ENCODE results near the gene GNG11.

The GNG11 gene

GRCh38 chr7:93964813-93965212 is 43.3 kb downstream of the GNG11 start:
- Histone ChIP-seq H3K27me3 (ENCODE audit: control insufficient read depth in 1 of 2, insufficient read depth in 2 of 2, low read length in 2 of 2) (no peaks in the 10 kb centered on the region), H3K9me3 (ENCODE audit: control insufficient read depth in 1 of 2, low read length in 2 of 2) (no peaks in the 10 kb centered on the region), H3K36me3 (ENCODE audit: control insufficient read depth in 1 of 2, insufficient read depth in 2 of 2, low read length in 2 of 2) (no peaks in the 10 kb centered on the region), H3K27ac (ENCODE audit: low read depth, low read length) (no peak overlapping the region), H3K9ac (ENCODE audit: low read depth in 1 of 2, low read length in 2 of 2) (no peak overlapping the region), H3K4me1 (ENCODE audit: control insufficient read depth in 1 of 2, insufficient read depth in 2 of 2, low read length in 2 of 2) (no peaks in the 10 kb centered on the region), H3K4me3 (ENCODE audit: low read depth in 1 of 2, low read length in 2 of 2) (no peak overlapping the region)

GRCh38 chr7:93968911-93969620 is 47.5 kb downstream of the GNG11 start:
- H3K36me3 ChIP-seq (ENCODE audit: control insufficient read depth in 1 of 2, insufficient read depth in 2 of 2, low read length in 2 of 2), result no peaks in the 10 kb centered on the region
- no peaks in the 10 kb centered on the region for H3K27me3 ChIP-seq (ENCODE audit: control insufficient read depth in 1 of 2, insufficient read depth in 2 of 2, low read length in 2 of 2)
- no peaks in the 10 kb centered on the region for H3K4me1 ChIP-seq (ENCODE audit: control insufficient read depth in 1 of 2, insufficient read depth in 2 of 2, low read length in 2 of 2)
- no peak overlapping the region for H3K4me3 ChIP-seq (ENCODE audit: low read depth in 1 of 2, low read length in 2 of 2)
- H3K9me3 ChIP-seq (ENCODE audit: control insufficient read depth in 1 of 2, low read length in 2 of 2), result no peaks in the 10 kb centered on the region
- H3K9ac ChIP-seq (ENCODE audit: low read depth in 1 of 2, low read length in 2 of 2), result no peak overlapping the region
- H3K27ac ChIP-seq (ENCODE audit: low read depth, low read length), result no peak overlapping the region

DNA sequence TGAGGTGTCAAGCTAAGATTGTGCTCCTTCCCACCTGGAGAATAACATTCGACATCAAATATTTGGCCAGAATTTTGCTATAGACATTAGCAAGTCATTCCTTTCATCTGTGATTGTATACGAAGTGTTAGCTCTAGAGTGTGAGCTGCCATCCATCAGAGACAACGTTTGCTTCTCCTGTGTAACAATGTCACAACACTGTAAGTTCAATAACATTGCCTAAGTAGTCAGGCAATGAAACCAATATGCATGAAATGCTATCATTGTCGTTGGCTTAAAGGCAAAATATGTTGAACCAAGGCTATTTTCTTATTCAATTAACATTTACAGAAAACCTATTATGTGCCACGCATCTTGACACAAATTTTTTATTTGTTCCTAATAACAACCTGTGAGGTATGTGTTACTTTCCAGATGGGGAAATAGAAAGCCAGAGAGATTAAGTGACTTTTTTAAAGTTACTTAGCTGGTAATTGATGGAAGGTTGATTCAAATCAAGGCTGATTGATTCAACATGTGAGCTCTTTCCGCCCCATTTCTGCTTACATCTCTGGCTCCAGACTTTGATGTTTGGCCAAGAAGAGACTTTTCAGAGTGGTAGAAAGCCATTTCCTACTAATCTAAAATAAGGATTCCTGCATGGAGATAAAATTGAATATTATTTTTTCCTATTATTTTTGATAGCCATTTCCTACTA is 50.6 kb downstream of the GNG11 start:
- Histone ChIP-seq H3K9ac (ENCODE audit: low read depth in 1 of 2, low read length in 2 of 2) (no peak overlapping the region), H3K36me3 (ENCODE audit: control insufficient read depth in 1 of 2, insufficient read depth in 2 of 2, low read length in 2 of 2) (no peaks in the 10 kb centered on the region), H3K4me3 (ENCODE audit: low read depth in 1 of 2, low read length in 2 of 2) (no peak overlapping the region), H3K4me1 (ENCODE audit: control insufficient read depth in 1 of 2, insufficient read depth in 2 of 2, low read length in 2 of 2) (no peaks in the 10 kb centered on the region), H3K9me3 (ENCODE audit: control insufficient read depth in 1 of 2, low read length in 2 of 2) (no peaks in the 10 kb centered on the region), H3K27me3 (ENCODE audit: control insufficient read depth in 1 of 2, insufficient read depth in 2 of 2, low read length in 2 of 2) (no peaks in the 10 kb centered on the region), H3K27ac (ENCODE audit: low read depth, low read length) (no peak overlapping the region)

- Histone ChIP-seq H3K9me3 (ENCODE audit: control insufficient read depth in 1 of 2, low read length in 2 of 2) (no peaks in the 10 kb centered on the region), H3K36me3 (ENCODE audit: control insufficient read depth in 1 of 2, insufficient read depth in 2 of 2, low read length in 2 of 2) (no peaks in the 10 kb centered on the region), H3K27me3 (ENCODE audit: control insufficient read depth in 1 of 2, insufficient read depth in 2 of 2, low read length in 2 of 2) (no peaks in the 10 kb centered on the region), H3K4me1 (ENCODE audit: control insufficient read depth in 1 of 2, insufficient read depth in 2 of 2, low read length in 2 of 2) (no peaks in the 10 kb centered on the region), H3K4me3 (ENCODE audit: low read depth in 1 of 2, low read length in 2 of 2) (no peak overlapping the region), H3K27ac (ENCODE audit: low read depth, low read length) (no peak overlapping the region), H3K9ac (ENCODE audit: low read depth in 1 of 2, low read length in 2 of 2) (no peak overlapping the region)
Observed at GRCh38 chr7:93973134-93973533, 51.6 kb downstream of the GNG11 start.

- Histone ChIP-seq H3K27me3 (ENCODE audit: control insufficient read depth in 1 of 2, insufficient read depth in 2 of 2, low read length in 2 of 2) (no peaks in the 10 kb centered on the region), H3K9me3 (ENCODE audit: control insufficient read depth in 1 of 2, low read length in 2 of 2) (no peaks in the 10 kb centered on the region), H3K9ac (ENCODE audit: low read depth in 1 of 2, low read length in 2 of 2) (no peak overlapping the region), H3K36me3 (ENCODE audit: control insufficient read depth in 1 of 2, insufficient read depth in 2 of 2, low read length in 2 of 2) (no peaks in the 10 kb centered on the region), H3K4me1 (ENCODE audit: control insufficient read depth in 1 of 2, insufficient read depth in 2 of 2, low read length in 2 of 2) (peaks cover 6 to 9% of the 10 kb centered on the region in 2 donors), H3K27ac (ENCODE audit: low read depth, low read length) (no peak overlapping the region), H3K4me3 (ENCODE audit: low read depth in 1 of 2, low read length in 2 of 2) (no peak overlapping the region)
Observed at GRCh38 chr7:93977211-93977950, 55.8 kb downstream of the GNG11 start.

Data from duodenal mucosa (tissue), 2 donors.